AG09309 (cell line): ENCODE data around the gene NKD2.

Experiments
- DNase-seq: peaks from one replicate; pipeline ENCODE4 v3.0.0-alpha.2; 2010; ENCODE audit warnings: low read depth
- H3K4me3 ChIP-seq: 2 replicates; pipeline ENCODE4 v1.5.1; 2011; ENCODE audit warnings: mild to moderate bottlenecking, low read depth, low read length, moderate library complexity; ENCODE audit not compliant: control insufficient read depth
- CTCF ChIP-seq: IDR thresholded peaks from 2 replicates; pipeline ENCODE4 v1.5.1; 2011; ENCODE audit warnings: mild to moderate bottlenecking, low read depth, low read length, inconsistent platforms; ENCODE audit not compliant: insufficient read depth, control insufficient read depth; ENCODE audit errors: missing control alignments

Gene NKD2

GRCh38 chr5:1028481-1029281 is 20.1 kb downstream of the NKD2 start:
- H3K4me3 ChIP-seq, result no peak overlapping the region
- no peak for DNase-seq
- no peak for TF ChIP-seq CTCF

- H3K4me3 ChIP-seq, result no peak overlapping the region
- no peak for DNase-seq
- TF ChIP-seq CTCF, result no peak
Observed at GRCh38 chr5:1029282-1029944, 20.8 kb downstream of the NKD2 start.

- DNase-seq, result no peak
- no peak for TF ChIP-seq CTCF
- H3K4me3 ChIP-seq, result no peak overlapping the region
Observed at GRCh38 chr5:1029945-1030625, 21.5 kb downstream of the NKD2 start.

- no peak for DNase-seq
- no peak overlapping the region for H3K4me3 ChIP-seq
- no peak for TF ChIP-seq CTCF
Observed at GRCh38 chr5:1030801-1031271, 22.2 kb downstream of the NKD2 start.

- DNase-seq, result no peak
- H3K4me3 ChIP-seq, result no peak overlapping the region
- no peak for TF ChIP-seq CTCF
Observed at GRCh38 chr5:1031306-1031959, 22.8 kb downstream of the NKD2 start.

GRCh38 chr5:1032011-1032410 is 23.4 kb downstream of the NKD2 start:
- DNase-seq, result no peak

More at GRCh38 chr5:1032011-1032410, 23.4 kb downstream of the NKD2 start:
- H3K4me3 ChIP-seq, result no peak overlapping the region
- no peak for TF ChIP-seq CTCF
